Adrenal gland (tissue), 5 donors: ENCODE measurements around the gene LRP1B.

Source experiments
- POLR2A ChIP-seq, 2 donors: fragments of 450-650 bp; IDR thresholded peaks; one replicate each; pipeline ENCODE4 v1.6.1; 2017; ENCODE audit warnings: antibody characterized with exemption in 2 of 2, mild to moderate bottlenecking in 2 of 2, moderate library complexity in 1 of 2
- TF ChIP-seq, protein P1 (sequence below), 6 experiments: fragments of 450-650 bp in 4 of 6; fragments of 200-600 bp in 2 of 6; sonication (generic) in 1 of 6; IDR thresholded peaks; 1 replicate in 5 of 6; 2 replicates in 1 of 6; pipeline versions ENCODE4 v1.5.1 to v1.8.0; 2016 to 2021; ENCODE audit warnings: antibody characterized with exemption in 6 of 6, mild to moderate bottlenecking in 2 of 6, moderate library complexity in 1 of 6
- donor health status: DM: no; HTN: no; CAD: no.

DNA sequence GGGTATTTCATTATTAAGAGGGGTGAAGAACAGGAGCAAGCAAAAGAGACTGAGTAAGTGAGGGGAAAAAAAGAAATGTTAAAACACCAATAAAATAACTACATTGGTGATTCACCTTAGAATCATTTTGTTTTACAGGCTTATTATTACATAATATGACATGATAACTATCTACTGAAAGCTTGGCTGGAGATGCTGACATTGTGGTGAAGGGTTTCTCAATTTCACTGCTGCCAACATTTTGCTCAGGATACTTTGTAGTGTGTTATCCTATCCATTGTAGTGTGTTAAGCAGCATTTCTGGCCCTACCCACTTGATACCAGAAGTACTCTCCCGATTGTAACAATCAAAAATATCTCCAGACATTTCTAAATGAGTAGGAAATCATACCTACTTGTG, 1786.0 kb downstream of the LRP1B start:
- TF ChIP-seq, protein P1, sequence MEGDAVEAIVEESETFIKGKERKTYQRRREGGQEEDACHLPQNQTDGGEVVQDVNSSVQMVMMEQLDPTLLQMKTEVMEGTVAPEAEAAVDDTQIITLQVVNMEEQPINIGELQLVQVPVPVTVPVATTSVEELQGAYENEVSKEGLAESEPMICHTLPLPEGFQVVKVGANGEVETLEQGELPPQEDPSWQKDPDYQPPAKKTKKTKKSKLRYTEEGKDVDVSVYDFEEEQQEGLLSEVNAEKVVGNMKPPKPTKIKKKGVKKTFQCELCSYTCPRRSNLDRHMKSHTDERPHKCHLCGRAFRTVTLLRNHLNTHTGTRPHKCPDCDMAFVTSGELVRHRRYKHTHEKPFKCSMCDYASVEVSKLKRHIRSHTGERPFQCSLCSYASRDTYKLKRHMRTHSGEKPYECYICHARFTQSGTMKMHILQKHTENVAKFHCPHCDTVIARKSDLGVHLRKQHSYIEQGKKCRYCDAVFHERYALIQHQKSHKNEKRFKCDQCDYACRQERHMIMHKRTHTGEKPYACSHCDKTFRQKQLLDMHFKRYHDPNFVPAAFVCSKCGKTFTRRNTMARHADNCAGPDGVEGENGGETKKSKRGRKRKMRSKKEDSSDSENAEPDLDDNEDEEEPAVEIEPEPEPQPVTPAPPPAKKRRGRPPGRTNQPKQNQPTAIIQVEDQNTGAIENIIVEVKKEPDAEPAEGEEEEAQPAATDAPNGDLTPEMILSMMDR (IDR thresholded peaks at IDR 0.05): no peak
- no peak for TF ChIP-seq POLR2A (IDR thresholded peaks at IDR 0.05)
